ENCODE results near the gene DLG2.

DNA sequence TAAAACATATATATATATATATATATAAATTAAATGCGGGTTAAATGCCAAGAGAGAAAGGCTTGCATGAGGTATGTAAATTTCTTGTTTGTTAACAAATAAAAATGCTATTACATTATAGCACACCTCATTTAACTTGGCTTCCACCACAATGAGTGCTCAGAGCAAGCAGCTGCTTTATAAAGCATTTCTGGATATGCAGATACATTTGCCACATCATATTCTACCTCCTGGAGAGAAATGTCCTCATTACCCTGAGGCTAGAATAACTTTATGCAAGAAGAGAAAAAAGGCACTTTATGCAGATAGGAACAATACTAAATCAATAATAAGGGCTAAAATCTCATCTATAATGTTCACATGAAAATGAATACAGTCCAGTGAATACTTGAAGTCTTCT is 2159.3 kb downstream of the DLG2 start:
- TF ChIP-seq, protein P1, sequence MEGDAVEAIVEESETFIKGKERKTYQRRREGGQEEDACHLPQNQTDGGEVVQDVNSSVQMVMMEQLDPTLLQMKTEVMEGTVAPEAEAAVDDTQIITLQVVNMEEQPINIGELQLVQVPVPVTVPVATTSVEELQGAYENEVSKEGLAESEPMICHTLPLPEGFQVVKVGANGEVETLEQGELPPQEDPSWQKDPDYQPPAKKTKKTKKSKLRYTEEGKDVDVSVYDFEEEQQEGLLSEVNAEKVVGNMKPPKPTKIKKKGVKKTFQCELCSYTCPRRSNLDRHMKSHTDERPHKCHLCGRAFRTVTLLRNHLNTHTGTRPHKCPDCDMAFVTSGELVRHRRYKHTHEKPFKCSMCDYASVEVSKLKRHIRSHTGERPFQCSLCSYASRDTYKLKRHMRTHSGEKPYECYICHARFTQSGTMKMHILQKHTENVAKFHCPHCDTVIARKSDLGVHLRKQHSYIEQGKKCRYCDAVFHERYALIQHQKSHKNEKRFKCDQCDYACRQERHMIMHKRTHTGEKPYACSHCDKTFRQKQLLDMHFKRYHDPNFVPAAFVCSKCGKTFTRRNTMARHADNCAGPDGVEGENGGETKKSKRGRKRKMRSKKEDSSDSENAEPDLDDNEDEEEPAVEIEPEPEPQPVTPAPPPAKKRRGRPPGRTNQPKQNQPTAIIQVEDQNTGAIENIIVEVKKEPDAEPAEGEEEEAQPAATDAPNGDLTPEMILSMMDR (IDR thresholded peaks at IDR 0.05) = no peak
- TF ChIP-seq ZFX (IDR thresholded peaks at IDR 0.05; ENCODE audit: borderline replicate concordance) = no peak

Data from 22Rv1 (cell line).